ENCODE data around the gene TMEM54.

TMEM54 gene

DNA sequence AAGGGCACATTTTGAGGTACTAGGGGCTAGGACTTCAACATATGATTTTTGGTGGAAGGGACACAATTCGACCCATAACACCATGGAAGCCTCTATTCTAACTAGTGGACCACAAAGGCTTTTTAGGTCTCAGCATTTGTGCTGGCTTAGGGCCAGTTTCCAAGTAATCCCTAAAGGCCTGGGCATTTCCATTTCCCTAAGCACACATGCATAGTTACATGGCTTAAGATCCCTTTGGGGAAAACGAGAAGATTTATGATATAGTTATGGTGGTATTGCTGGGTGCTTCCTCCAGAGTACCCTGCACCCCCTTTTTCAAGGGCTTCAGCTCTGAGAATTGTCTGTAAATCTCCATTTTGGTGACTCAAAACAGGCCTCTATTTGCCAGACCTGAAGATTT, 28.2 kb upstream of the TMEM54 start:
- Histone ChIP-seq H3K9ac (ENCODE audit: low read depth, low read length, poor library complexity) (no peak overlapping the region), H3K79me1 (ENCODE audit: low read depth, low read length) (no peaks in the 10 kb centered on the region), H2BK5ac (ENCODE audit: low read length) (no peak overlapping the region), H3K36me3 (replicated peaks in 1 of 2; ENCODE audit: control insufficient read depth in 2 of 2, insufficient read depth in 2 of 2, low read length in 2 of 2) (peaks cover 0 to 6% of the 10 kb centered on the region in 2 donors), H4K8ac (ENCODE audit: low read depth, low read length) (no peak overlapping the region), H3K9me3 (replicated peaks in 1 of 2; ENCODE audit: control insufficient read depth in 2 of 2, insufficient read depth in 1 of 2, low read depth in 1 of 2, low read length in 2 of 2) (no peaks in the 10 kb centered on the region), H3K23ac (ENCODE audit: low read depth, low read length, poor library complexity) (no peak overlapping the region), H3K4ac (ENCODE audit: low read length) (no peak overlapping the region), H2AFZ (ENCODE audit: low read length) (no peak overlapping the region), H2BK12ac (ENCODE audit: low read length) (no peak overlapping the region), H3K18ac (ENCODE audit: low read length) (no peak overlapping the region), H2BK15ac (ENCODE audit: low read length) (no peak overlapping the region), H3K4me3 (ENCODE audit: low read length in 2 of 2) (no peak overlapping the region), H2AK5ac (ENCODE audit: low read depth, low read length) (no peak overlapping the region), H3K27me3 (ENCODE audit: control insufficient read depth in 3 of 3, insufficient read depth in 3 of 3, low read depth in 1 of 3, low read length in 3 of 3) (peaks cover 0 to 28% (median 3%) of the 10 kb centered on the region in 3 experiments), H3K4me1 (ENCODE audit: control insufficient read depth in 2 of 2, insufficient read depth in 1 of 2, low read depth in 1 of 2, low read length in 2 of 2) (peaks cover 9 to 13% of the 10 kb centered on the region in 2 donors), H2BK120ac (ENCODE audit: low read depth, low read length) (no peak overlapping the region), H3K4me2 (ENCODE audit: insufficient read depth, low read length, poor library complexity, severe bottlenecking) (no peak overlapping the region), H3K14ac (ENCODE audit: low read length) (no peak overlapping the region), H4K91ac (ENCODE audit: low read depth, low read length, poor library complexity) (no peak overlapping the region), H3K27ac (replicated peaks; ENCODE audit: low read length) (no peak overlapping the region)
- no CpG with 5 or more reads among the region's 2 CpGs for whole genome bisulfite sequencing, 2 donors (ENCODE audit: extremely low coverage in 2 of 2, insufficient read length in 2 of 2, insufficient replicate concordance in 1 of 2)
- DNase-seq (ENCODE audit: low spot score): no peak

DNA sequence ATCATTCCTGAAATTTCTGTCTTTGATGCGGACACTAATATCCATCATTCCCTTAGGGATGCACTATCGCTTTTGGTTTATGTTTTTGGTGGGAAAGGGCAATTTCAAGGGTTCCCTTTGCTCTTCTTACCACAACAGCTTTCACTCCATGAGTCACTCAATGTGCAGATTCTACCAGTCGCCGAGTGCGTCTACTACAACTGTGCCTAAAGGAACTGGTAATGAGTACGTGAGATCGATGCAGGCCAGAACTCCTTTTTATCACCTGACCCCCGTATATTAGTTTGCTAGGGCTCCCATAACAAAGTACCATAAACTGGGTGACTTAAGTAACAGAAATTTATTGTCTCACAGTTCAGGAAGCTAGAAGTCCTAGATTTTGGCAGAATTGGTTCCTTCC, 27.5 kb upstream of the TMEM54 start:
- no peak overlapping the region for H2AK5ac ChIP-seq (ENCODE audit: low read depth, low read length)
- H2BK5ac ChIP-seq (ENCODE audit: low read length): no peak overlapping the region
- H2AFZ ChIP-seq (ENCODE audit: low read length): no peak overlapping the region
- no peaks in the 10 kb centered on the region for H3K9me3 ChIP-seq (replicated peaks in 1 of 2; ENCODE audit: control insufficient read depth in 2 of 2, insufficient read depth in 1 of 2, low read depth in 1 of 2, low read length in 2 of 2)
- H3K4me3 ChIP-seq (ENCODE audit: low read length in 2 of 2): no peak overlapping the region
- H3K4me1 ChIP-seq (ENCODE audit: control insufficient read depth in 2 of 2, insufficient read depth in 1 of 2, low read depth in 1 of 2, low read length in 2 of 2): peaks cover 9% of the 10 kb centered on the region in 2 donors
- no peak overlapping the region for H2BK15ac ChIP-seq (ENCODE audit: low read length)
- no peak overlapping the region for H4K8ac ChIP-seq (ENCODE audit: low read depth, low read length)
- H3K36me3 ChIP-seq (replicated peaks in 1 of 2; ENCODE audit: control insufficient read depth in 2 of 2, insufficient read depth in 2 of 2, low read length in 2 of 2): peaks cover 0 to 2% of the 10 kb centered on the region in 2 donors
- peaks cover 0 to 34% (median 9%) of the 10 kb centered on the region in 3 experiments for H3K27me3 ChIP-seq (ENCODE audit: control insufficient read depth in 3 of 3, insufficient read depth in 3 of 3, low read depth in 1 of 3, low read length in 3 of 3)
- H3K4ac ChIP-seq (ENCODE audit: low read length): no peak overlapping the region
- WGBS, 2 donors (ENCODE audit: extremely low coverage in 2 of 2, insufficient read length in 2 of 2, insufficient replicate concordance in 1 of 2): no CpG with 5 or more reads among the region's 8 CpGs
- no peak overlapping the region for H2BK120ac ChIP-seq (ENCODE audit: low read depth, low read length)
- H4K91ac ChIP-seq (ENCODE audit: low read depth, low read length, poor library complexity): no peak overlapping the region
- no peak overlapping the region for H3K18ac ChIP-seq (ENCODE audit: low read length)
- H3K79me1 ChIP-seq (ENCODE audit: low read depth, low read length): no peaks in the 10 kb centered on the region
- H3K14ac ChIP-seq (ENCODE audit: low read length): no peak overlapping the region
- no peak overlapping the region for H3K9ac ChIP-seq (ENCODE audit: low read depth, low read length, poor library complexity)
- no peak for DNase-seq (ENCODE audit: low spot score)
- H3K23ac ChIP-seq (ENCODE audit: low read depth, low read length, poor library complexity): no peak overlapping the region
- H2BK12ac ChIP-seq (ENCODE audit: low read length): no peak overlapping the region
- no peak overlapping the region for H3K27ac ChIP-seq (replicated peaks; ENCODE audit: low read length)
- no peak overlapping the region for H3K4me2 ChIP-seq (ENCODE audit: insufficient read depth, low read length, poor library complexity, severe bottlenecking)

DNA sequence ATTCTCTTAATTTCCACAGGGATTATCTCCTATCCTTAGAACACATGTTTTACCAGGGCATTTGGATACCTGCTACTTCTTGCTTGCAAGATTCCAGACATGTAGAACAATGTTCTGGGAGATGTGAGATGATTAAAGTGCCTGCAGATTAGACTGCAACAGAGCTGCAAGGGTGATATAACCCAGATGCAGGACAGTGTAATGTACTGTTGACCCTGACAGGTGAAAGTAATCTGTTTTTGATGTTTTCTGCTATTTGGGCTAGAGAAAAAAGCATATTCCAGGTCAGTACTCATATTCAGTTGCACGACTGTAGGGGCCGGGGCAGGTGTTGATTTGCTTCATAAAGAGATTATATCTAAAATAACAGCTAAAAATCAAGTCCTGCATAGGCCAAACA, 27.1 kb upstream of the TMEM54 start:
- H2AK5ac ChIP-seq (ENCODE audit: low read depth, low read length): no peak overlapping the region
- peaks cover 0 to 36% (median 14%) of the 10 kb centered on the region in 3 experiments for H3K27me3 ChIP-seq (ENCODE audit: control insufficient read depth in 3 of 3, insufficient read depth in 3 of 3, low read depth in 1 of 3, low read length in 3 of 3)
- no CpG with 5 or more reads among the region's 2 CpGs for WGBS, 2 donors (ENCODE audit: extremely low coverage in 2 of 2, insufficient read length in 2 of 2, insufficient replicate concordance in 1 of 2)
- no peak overlapping the region for H3K4me3 ChIP-seq (ENCODE audit: low read length in 2 of 2)
- peaks cover 9% of the 10 kb centered on the region in 2 donors for H3K4me1 ChIP-seq (ENCODE audit: control insufficient read depth in 2 of 2, insufficient read depth in 1 of 2, low read depth in 1 of 2, low read length in 2 of 2)
- H3K23ac ChIP-seq (ENCODE audit: low read depth, low read length, poor library complexity): no peak overlapping the region
- H2BK15ac ChIP-seq (ENCODE audit: low read length): no peak overlapping the region
- H3K79me1 ChIP-seq (ENCODE audit: low read depth, low read length): no peaks in the 10 kb centered on the region
- H2BK5ac ChIP-seq (ENCODE audit: low read length): no peak overlapping the region
- H3K9me3 ChIP-seq (replicated peaks in 1 of 2; ENCODE audit: control insufficient read depth in 2 of 2, insufficient read depth in 1 of 2, low read depth in 1 of 2, low read length in 2 of 2): no peaks in the 10 kb centered on the region
- no peak overlapping the region for H3K4ac ChIP-seq (ENCODE audit: low read length)
- DNase-seq (ENCODE audit: low spot score): no peak
- no peak overlapping the region for H4K91ac ChIP-seq (ENCODE audit: low read depth, low read length, poor library complexity)
- no peak overlapping the region for H3K18ac ChIP-seq (ENCODE audit: low read length)
- H2BK12ac ChIP-seq (ENCODE audit: low read length): no peak overlapping the region
- H3K14ac ChIP-seq (ENCODE audit: low read length): no peak overlapping the region
- H3K9ac ChIP-seq (ENCODE audit: low read depth, low read length, poor library complexity): no peak overlapping the region
- H4K8ac ChIP-seq (ENCODE audit: low read depth, low read length): no peak overlapping the region
- no peak overlapping the region for H2BK120ac ChIP-seq (ENCODE audit: low read depth, low read length)
- H3K4me2 ChIP-seq (ENCODE audit: insufficient read depth, low read length, poor library complexity, severe bottlenecking): no peak overlapping the region
- H3K36me3 ChIP-seq (replicated peaks in 1 of 2; ENCODE audit: control insufficient read depth in 2 of 2, insufficient read depth in 2 of 2, low read length in 2 of 2): no peaks in the 10 kb centered on the region
- no peak overlapping the region for H2AFZ ChIP-seq (ENCODE audit: low read length)
- no peak overlapping the region for H3K27ac ChIP-seq (replicated peaks; ENCODE audit: low read length)

DNA sequence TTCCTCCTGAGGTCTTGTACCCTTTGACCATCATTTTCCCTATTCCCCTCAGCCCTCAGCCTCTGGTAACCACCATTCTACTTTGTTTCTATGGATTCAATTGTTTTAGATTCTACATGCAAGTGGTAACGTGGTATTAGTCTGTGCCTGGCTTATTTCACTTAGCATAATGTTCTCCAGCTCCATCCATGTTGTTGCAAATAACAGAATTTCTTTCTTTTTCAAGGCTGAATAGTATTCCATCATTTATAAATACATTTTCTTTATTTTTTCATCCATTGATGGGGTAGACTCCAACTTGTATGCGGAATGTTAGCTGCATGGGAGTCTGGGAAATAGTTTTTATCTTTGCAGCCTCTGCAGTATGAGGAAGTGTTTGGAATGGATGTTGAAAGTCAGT, 26.3 kb upstream of the TMEM54 start:
- H2BK12ac ChIP-seq (ENCODE audit: low read length): no peak overlapping the region

More for the DNA sequence above, 26.3 kb upstream of the TMEM54 start:
- Histone ChIP-seq H3K9me3 (replicated peaks in 1 of 2; ENCODE audit: control insufficient read depth in 2 of 2, insufficient read depth in 1 of 2, low read depth in 1 of 2, low read length in 2 of 2) (no peaks in the 10 kb centered on the region), H3K79me1 (ENCODE audit: low read depth, low read length) (no peaks in the 10 kb centered on the region), H3K4me1 (ENCODE audit: control insufficient read depth in 2 of 2, insufficient read depth in 1 of 2, low read depth in 1 of 2, low read length in 2 of 2) (peaks cover 9% of the 10 kb centered on the region in 2 donors), H2AK5ac (ENCODE audit: low read depth, low read length) (no peak overlapping the region), H3K23ac (ENCODE audit: low read depth, low read length, poor library complexity) (no peak overlapping the region), H3K14ac (ENCODE audit: low read length) (no peak overlapping the region), H4K8ac (ENCODE audit: low read depth, low read length) (no peak overlapping the region), H2BK5ac (ENCODE audit: low read length) (no peak overlapping the region), H2AFZ (ENCODE audit: low read length) (no peak overlapping the region), H3K27me3 (ENCODE audit: control insufficient read depth in 3 of 3, insufficient read depth in 3 of 3, low read depth in 1 of 3, low read length in 3 of 3) (peaks cover 0 to 37% (median 16%) of the 10 kb centered on the region in 3 experiments), H3K36me3 (replicated peaks in 1 of 2; ENCODE audit: control insufficient read depth in 2 of 2, insufficient read depth in 2 of 2, low read length in 2 of 2) (no peaks in the 10 kb centered on the region), H3K4me3 (ENCODE audit: low read length in 2 of 2) (no peak overlapping the region), H2BK15ac (ENCODE audit: low read length) (no peak overlapping the region), H3K18ac (ENCODE audit: low read length) (no peak overlapping the region), H4K91ac (ENCODE audit: low read depth, low read length, poor library complexity) (no peak overlapping the region), H2BK120ac (ENCODE audit: low read depth, low read length) (no peak overlapping the region), H3K9ac (ENCODE audit: low read depth, low read length, poor library complexity) (no peak overlapping the region), H3K4ac (ENCODE audit: low read length) (no peak overlapping the region), H3K27ac (replicated peaks; ENCODE audit: low read length) (no peak overlapping the region), H3K4me2 (ENCODE audit: insufficient read depth, low read length, poor library complexity, severe bottlenecking) (no peak overlapping the region)
- no peak for DNase-seq (ENCODE audit: low spot score)
- WGBS, 2 donors (ENCODE audit: extremely low coverage in 2 of 2, insufficient read length in 2 of 2, insufficient replicate concordance in 1 of 2): no CpG with 5 or more reads among the region's 2 CpGs
